Colonic mucosa (tissue), 4 donors: Measurements from ENCODE around the gene BMPR2. TPM values are rescaled to one million over a fixed set of nuclear protein-coding genes. Genes with fewer than 3 reads are reported as not detected.

ENCODE experiments used
- DNase-seq: peaks from one replicate; pipeline ENCODE4 v3.0.0-alpha.2; 2020
- H3K27ac ChIP-seq: fragments of 200-600 bp; one replicate; pipeline ENCODE4 v1.8.0; 2021
- H3K27me3 ChIP-seq: fragments of 200-600 bp; one replicate; pipeline ENCODE4 v1.8.0; 2021
- H3K36me3 ChIP-seq: fragments of 200-600 bp; one replicate; pipeline ENCODE4 v1.8.0; 2021
- H3K4me1 ChIP-seq: fragments of 200-600 bp; one replicate; pipeline ENCODE4 v1.8.0; 2021; ENCODE audit warnings: mild to moderate bottlenecking
- H3K4me3 ChIP-seq: fragments of 200-600 bp; one replicate; pipeline ENCODE4 v1.8.0; 2021
- H3K9ac ChIP-seq, 2 donors: one replicate each; pipeline ENCODE4 v1.7.0; 2013; ENCODE audit warnings: control low read depth in 2 of 2, low read depth in 2 of 2, low read length in 2 of 2
- H3K9me3 ChIP-seq: fragments of 200-600 bp; one replicate; pipeline ENCODE4 v1.8.0; 2021
- intact Hi-C: fragments of 100-400 bp; cut with DNase I; formaldehyde crosslinking; loops from one replicate; pipeline ENCODE4 v1.14.1; 2022
- total RNA-seq, 2 donors: library from RNA; stranded (reverse); fragmentation: NEBNext Ultra II Directional in 1 of 2; extraction: Animal tissue kit (Norgen Biotek cat#: 25700) in 1 of 2; gene quantifications; one replicate each; pipeline ENCODE4 v1.2.1, GENCODE V29; 2021
- TF ChIP-seq, protein P1 (sequence below): fragments of 200-600 bp; IDR thresholded peaks from one replicate; pipeline ENCODE4 v1.8.0; 2022; ENCODE audit warnings: antibody characterized with exemption, mild to moderate bottlenecking
- donor health status: healthy.
- donor health status: DM: no; HTN: no; CAD: no.
- donor health status: DM: no; HTN: no; CAD: no.

Gene BMPR2
- total RNA-seq, 2 donors from 2014 or later, result 23.0 to 44.7 TPM

DNA sequence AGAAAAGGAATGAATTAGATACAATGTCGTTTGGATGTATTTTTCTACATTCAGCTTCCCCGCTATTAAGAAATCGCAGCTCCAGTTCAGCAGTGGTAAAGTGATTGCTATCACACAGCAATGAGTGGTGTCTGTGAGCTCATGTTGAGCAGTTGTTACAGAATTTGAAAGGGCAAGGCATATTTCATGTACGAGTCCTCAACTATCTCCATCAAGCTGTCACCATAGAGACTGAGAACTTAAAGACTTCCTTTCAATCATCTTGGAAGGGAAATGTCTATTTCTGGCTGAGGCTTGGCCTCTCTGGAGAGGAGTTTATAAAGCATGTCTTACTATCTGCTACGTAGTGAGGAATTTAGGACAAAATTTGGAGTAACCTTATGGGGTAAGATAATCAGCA is 234.3 kb downstream of the BMPR2 start:
- H3K4me3 ChIP-seq, result no peak overlapping the region
- intact Hi-C loops, result no loop called here
- no peaks in the 10 kb centered on the region for H3K4me1 ChIP-seq
- H3K36me3 ChIP-seq, result no peaks in the 10 kb centered on the region
- no peaks in the 10 kb centered on the region for H3K9me3 ChIP-seq
- H3K27me3 ChIP-seq, result no peaks in the 10 kb centered on the region
- H3K27ac ChIP-seq, result no peak overlapping the region
- no peak overlapping the region for H3K9ac ChIP-seq
- no peak for DNase-seq
- TF ChIP-seq, protein P1, sequence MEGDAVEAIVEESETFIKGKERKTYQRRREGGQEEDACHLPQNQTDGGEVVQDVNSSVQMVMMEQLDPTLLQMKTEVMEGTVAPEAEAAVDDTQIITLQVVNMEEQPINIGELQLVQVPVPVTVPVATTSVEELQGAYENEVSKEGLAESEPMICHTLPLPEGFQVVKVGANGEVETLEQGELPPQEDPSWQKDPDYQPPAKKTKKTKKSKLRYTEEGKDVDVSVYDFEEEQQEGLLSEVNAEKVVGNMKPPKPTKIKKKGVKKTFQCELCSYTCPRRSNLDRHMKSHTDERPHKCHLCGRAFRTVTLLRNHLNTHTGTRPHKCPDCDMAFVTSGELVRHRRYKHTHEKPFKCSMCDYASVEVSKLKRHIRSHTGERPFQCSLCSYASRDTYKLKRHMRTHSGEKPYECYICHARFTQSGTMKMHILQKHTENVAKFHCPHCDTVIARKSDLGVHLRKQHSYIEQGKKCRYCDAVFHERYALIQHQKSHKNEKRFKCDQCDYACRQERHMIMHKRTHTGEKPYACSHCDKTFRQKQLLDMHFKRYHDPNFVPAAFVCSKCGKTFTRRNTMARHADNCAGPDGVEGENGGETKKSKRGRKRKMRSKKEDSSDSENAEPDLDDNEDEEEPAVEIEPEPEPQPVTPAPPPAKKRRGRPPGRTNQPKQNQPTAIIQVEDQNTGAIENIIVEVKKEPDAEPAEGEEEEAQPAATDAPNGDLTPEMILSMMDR, result no peak

DNA sequence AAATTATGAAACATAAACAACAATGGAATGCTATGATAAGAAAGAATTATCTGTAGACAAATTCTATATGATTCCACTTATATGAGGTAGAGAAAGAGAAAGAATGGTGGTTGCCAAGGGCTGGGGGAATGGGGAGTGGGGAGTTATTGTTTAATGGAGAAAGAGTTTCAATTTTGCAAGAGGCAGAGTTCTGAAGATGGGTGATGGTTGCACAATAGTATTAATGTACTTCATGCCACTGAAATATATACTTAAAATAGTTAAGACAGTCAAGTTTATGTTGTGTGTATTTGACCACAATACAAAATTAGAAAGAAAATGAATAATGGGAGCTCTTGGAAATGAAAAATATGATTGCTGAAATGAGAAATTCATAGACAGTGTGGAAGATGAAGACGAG is 236.0 kb downstream of the BMPR2 start:
- DNase-seq, result no peak
- H3K9ac ChIP-seq, result no peak overlapping the region
- no peak overlapping the region for H3K27ac ChIP-seq
- TF ChIP-seq, protein P1, result no peak
- intact Hi-C loops, result no loop called here
- no peaks in the 10 kb centered on the region for H3K9me3 ChIP-seq
- no peak overlapping the region for H3K4me3 ChIP-seq
- no peaks in the 10 kb centered on the region for H3K36me3 ChIP-seq
- H3K27me3 ChIP-seq, result no peaks in the 10 kb centered on the region
- no peaks in the 10 kb centered on the region for H3K4me1 ChIP-seq

DNA sequence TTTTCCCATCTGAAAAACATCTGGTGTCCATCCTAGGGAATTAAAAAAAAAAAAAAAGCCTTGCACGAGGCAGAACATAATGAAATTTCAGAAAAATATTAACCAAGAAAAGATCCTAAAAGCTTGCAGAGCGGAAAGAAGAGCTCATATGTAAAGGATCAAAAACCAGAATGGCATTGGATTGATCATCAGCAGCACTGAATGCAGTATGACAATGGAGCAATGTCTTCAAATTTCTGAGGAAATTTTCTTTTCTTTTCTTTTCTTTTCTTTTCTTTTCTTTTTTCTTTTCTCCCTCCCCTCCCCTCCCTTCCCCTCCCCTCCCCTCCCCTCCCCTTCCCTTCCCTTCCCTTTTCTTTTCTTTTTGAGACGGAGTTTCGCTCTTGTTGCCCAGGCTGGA is 237.4 kb downstream of the BMPR2 start:
- Histone ChIP-seq H3K27ac (no peak overlapping the region), H3K4me3 (no peak overlapping the region), H3K36me3 (no peaks in the 10 kb centered on the region), H3K9ac (no peak overlapping the region), H3K27me3 (no peaks in the 10 kb centered on the region), H3K9me3 (no peaks in the 10 kb centered on the region), H3K4me1 (no peaks in the 10 kb centered on the region)
- no peak for DNase-seq
- intact Hi-C loops, result no loop called here
- TF ChIP-seq, protein P1, result no peak

Other genes starting within 250 kb of the BMPR2 start
- 10 to 100 TPM; 88.0 to 99.9 TPM for gene SUMO1, start 137.7 kb upstream of the BMPR2 start, total RNA-seq
- gene NOP58, start 110.6 kb upstream of the BMPR2 start, total RNA-seq, result 10 to 100 TPM; 34.3 to 62.7 TPM